Measurements from ENCODE around the gene DTL. TPM values are rescaled to one million over a fixed set of nuclear protein-coding genes. Genes with fewer than 3 reads are reported as not detected.

Gene DTL
- polyA plus RNA-seq, 1 donor: 24.5 TPM

DNA sequence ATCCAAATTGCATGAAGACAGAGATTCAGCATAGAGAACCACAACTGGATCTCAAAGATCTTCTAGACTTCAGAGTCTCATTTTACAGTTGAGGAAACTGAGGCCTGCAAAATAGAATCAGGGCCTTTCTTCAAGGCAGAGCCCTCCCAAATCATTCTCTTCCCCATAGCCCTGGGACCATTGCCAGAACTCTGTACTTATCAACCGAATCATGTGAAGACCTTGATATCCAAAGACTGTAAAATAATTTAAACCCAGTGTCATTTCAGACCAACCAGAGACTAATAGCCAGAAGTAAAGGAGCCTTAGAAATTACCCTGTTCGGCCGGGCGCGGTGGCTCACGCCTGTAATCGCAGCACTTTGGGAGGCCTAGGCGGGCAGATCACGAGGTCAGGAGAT, 90.1 kb downstream of the DTL start:
- DNase-seq: no peak

GRCh38 chr1:212127221-212127620, 91.7 kb downstream of the DTL start:
- DNase-seq: no peak

DNA sequence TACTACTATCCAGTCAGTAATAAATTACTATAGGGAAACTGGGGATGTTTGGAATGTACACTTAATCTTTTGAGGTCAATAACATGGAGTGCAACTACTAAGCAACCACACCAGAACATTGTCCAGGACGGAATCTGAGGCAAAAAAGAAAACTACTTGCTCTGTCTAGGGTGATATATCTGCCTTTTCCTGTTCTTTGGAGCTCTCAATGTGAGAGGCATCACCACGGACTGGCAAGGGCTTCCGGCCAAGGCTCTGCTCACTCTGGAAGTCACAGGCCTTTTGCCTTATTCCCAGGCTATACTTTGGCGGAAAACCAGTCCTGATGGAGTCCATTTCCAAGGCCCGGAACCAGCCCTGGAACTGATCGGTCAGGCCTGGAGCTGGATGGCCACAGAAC, 94.2 kb downstream of the DTL start:
- no peak for DNase-seq

DNA sequence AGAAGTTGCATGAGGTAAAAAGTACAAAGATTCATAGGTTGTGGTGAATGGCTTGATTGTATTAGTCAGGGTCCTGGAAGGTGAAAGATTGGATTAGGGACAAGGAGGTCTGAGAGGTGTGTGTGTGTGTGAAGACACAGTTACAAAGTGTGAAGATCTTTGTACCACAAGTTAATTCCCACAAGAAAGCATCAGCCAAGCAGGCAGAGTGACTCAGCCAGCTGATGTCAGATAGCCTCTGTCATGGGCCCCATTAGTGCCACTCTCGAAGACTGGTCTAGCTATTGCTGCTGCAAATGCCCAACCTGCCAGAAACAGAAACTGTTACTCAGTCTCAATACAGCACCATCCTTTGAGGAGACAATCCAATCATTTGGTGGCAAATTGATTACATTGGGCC, 96.5 kb downstream of the DTL start:
- no peak for DNase-seq

- no peak for DNase-seq
Measured at GRCh38 chr1:212133319-212133718, 97.8 kb downstream of the DTL start.

- no peak for DNase-seq
Measured at GRCh38 chr1:212135166-212135565, 99.6 kb downstream of the DTL start.

DNA sequence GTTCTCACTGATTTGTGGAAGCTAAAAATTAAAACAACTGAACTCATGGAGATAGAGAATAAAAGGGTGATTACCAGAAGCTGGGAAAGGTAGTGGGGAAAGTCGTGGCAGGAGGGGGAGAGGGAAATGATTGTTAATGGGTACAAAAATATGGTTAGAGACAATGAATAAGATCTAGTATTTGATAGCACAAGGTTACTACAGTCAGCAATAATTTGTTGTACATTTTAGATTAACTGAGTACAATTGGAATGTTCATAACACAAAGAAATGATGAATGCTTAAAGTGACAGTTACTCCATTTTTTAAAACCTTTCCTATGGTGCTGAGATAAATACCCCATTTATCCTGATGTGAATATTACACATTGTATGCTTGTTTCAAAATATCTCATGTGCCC, 102.3 kb downstream of the DTL start:
- DNase-seq: no peak

DNA sequence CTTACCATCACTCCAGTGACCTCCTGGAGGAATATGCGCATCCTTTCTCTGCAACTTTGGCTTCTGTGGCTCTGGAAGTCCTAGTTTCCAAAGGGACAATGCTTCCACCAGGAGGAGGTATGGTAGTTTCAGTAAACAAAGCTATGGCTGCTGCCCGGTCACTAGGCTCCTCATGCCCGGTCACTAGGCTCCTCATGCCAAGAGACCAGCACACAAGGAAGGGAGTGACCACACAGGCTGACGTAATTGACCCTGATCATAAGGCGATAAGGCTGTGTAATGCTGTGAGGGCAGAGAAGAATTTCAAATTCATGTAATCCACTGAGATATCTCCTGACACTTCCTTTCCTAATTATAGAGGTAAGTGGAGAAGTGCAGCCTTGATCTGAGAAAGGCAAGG, 102.9 kb downstream of the DTL start:
- DNase-seq: no peak

DNA sequence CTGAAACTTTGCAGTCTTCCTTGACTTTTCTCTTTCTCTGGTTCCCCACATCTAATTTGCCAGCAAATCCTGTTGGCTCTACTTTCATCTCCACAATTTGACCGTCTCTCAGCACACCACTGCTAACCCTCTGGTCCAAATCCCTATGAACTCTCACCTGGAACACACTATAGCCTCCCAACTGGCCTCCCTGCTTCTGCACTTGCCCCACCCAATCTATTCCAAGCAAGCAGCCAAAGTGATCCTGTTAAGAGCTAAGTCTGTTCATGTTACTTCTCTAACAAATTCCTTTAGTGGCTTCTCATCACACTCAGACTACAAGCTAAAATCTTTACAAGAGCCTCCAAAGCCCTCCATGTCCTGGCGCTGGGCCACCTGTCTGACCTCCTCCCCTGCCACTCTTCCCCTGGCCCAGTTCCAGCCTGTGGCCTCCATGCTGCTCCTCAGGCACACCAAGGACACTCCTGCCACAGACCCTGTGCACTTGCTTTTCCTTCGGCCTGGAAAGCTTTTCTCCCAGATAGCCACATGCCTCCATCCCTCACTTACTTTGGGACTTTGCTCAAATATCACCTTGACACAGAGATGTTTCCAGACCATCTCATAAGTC, 104.1 kb downstream of the DTL start:
- DNase-seq: no peak

DNA sequence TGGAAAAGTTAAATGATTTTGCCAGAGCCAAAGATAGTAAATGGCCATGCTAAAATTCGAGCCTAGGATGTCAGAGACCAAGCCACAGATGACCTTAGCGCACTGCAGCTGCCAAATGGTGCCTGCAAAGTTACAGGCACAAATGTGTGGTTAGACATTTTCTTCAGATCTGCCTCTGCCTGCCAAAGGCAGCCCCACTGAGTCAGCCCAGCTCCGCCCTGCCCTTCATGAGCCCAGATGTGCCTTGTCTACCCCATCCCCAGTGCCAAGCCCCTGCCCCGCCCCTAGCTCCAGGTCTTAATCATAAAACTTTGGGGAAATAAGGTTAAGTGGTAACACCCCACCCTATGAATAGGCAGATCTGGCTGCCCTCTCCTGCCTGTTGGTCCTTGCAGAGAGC, 105.9 kb downstream of the DTL start:
- DNase-seq: no peak

DNA sequence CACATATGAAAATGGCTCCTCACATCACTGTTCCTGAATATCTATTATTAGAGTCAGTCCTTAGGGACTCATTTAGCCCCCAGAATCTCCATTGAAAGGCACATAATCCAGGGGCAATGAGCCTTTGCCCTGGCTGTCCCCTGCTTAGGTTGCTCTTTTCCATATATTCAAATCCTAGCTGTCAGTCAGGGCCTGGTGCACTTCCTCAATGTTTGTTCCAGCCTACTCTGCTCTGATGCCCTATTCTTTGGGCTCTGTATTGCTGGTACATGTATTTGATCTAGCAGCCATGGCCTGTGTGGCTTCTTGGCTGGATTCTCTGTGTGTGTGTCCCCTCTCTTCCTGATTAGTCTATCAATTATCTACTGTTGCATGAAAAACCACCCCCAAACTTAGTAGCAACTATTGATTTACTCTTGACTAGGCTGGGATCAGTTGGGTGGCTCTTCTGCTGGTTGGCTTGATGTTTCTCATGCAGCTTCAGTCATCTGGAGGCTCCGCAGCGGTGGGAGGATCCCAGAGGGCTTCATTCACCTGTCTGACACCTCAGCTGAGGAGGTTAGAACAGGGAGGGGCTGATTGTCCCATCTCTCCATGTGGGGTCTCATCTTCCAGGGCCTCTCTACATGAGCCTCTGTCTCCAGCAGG, 107.5 kb downstream of the DTL start:
- DNase-seq: no peak

DNA sequence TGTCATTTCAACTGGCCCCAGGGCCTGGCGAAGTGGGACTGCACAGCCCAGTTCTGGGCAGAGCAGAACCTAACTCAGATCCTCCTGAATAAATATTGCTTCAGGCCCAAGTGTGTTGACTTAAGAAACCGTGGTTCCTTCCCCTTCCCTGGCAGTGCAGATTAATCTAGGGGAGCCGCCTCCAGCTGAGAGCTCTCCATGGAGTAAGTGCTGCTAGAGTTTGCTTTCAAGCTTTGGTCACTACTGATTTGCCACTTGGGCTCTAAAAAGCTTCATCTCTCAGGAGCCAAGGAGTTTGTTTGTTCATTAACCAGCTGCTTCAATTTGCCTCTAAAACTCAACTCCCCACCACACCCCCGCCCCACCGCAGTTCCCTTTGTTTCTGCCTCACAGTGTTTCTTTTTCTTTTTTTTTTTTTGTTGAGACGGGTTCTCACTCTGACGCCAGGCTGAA, 112.1 kb downstream of the DTL start:
- DNase-seq: peak; percentile 21

DNA sequence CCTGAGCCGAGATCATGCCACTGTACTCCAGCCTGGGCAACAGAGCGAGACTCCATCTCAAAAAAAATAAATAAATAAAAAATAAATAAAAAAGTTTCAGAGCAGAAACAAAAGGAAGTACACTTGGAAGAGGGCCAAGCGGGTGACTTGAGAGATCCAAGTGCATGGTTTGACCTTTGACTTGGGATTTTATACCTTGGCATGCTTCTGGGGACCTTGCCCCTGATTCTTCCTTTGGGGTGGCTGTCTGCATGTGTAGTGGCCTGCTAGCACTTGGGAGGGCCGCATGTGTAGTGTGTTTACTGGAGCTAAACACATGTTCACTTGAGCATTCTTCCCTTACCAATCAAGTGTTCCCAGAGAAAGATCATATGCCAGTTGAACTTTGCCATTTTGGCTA, 114.0 kb downstream of the DTL start:
- no peak for DNase-seq

- no peak for DNase-seq
Measured at GRCh38 chr1:212152308-212152693, 116.8 kb downstream of the DTL start.

- no peak for DNase-seq
Measured at GRCh38 chr1:212152869-212153268, 117.3 kb downstream of the DTL start.

GRCh38 chr1:212153635-212154034, 118.1 kb downstream of the DTL start:
- DNase-seq: no peak

Other genes starting within 250 kb of the DTL start
- gene LPGAT1, start 205.0 kb upstream of the DTL start, polyA plus RNA-seq (ENCODE audit: insufficient read length): 36.4 TPM
- gene INTS7, start 191 bp upstream of the DTL start, polyA plus RNA-seq (ENCODE audit: insufficient read length): 27.3 TPM
- gene PPP2R5A, start 249.7 kb downstream of the DTL start, polyA plus RNA-seq (ENCODE audit: insufficient read length): 35.1 TPM

All from left kidney (tissue), 2 donors.